Activated T-helper 1 cell treated with anti-CD3 and anti-CD28 coated beads, Interleukin-12 subunit alpha, Interleukin-12 subunit beta, Interleukin-2, Interleukin-4 antibody, amounts not matched to agents 30 ng/mL and 10 ng/mL and 1 ng/mL, durations not matched to agents 14 hours and 24 hours and 36 hours (primary cell): ENCODE measurements around the gene TMEM263. TPM values are rescaled to one million over a fixed set of nuclear protein-coding genes. Genes with fewer than 3 reads are reported as not detected.
"Not testable (repeated sequence)": the region's sequence is repeated elsewhere in the genome, so short reads cannot be mapped to it uniquely, and the experiment has no call there.

ENCODE experiments used
- DNase-seq: peaks from one replicate; pipeline ENCODE4 v3.0.0; 2021; ENCODE audit warnings: low spot score
- H3K27ac Mint-ChIP-seq: one replicate; pipeline ENCODE4 v1.8.0; 2021; ENCODE audit warnings: mild to moderate bottlenecking, mixed read lengths
- H3K27me3 Mint-ChIP-seq: one replicate; pipeline ENCODE4 v1.8.0; 2022; ENCODE audit warnings: mild to moderate bottlenecking, moderate library complexity, mixed read lengths; ENCODE audit not compliant: insufficient read depth
- H3K36me3 Mint-ChIP-seq: one replicate; pipeline ENCODE4 v1.8.0; 2021; ENCODE audit warnings: low read depth, mixed read lengths
- H3K4me1 Mint-ChIP-seq: one replicate; pipeline ENCODE4 v1.8.0; 2021; ENCODE audit warnings: low read depth, mixed read lengths
- H3K4me3 Mint-ChIP-seq: one replicate; pipeline ENCODE4 v1.8.0; 2021; ENCODE audit warnings: mild to moderate bottlenecking, moderate library complexity, mixed read lengths
- H3K9me3 Mint-ChIP-seq: one replicate; pipeline ENCODE4 v1.8.0; 2021; ENCODE audit warnings: mixed read lengths
- intact Hi-C: fragments of 100-400 bp; cut with micrococcal nuclease; formaldehyde crosslinking; loops from one replicate; pipeline ENCODE4 v1.15.1; 2024
- total RNA-seq: library from RNA; stranded (reverse); gene quantifications from 2 replicates; pipeline ENCODE4 v1.2.3, GENCODE V29; 2022

TMEM263 gene
- total RNA-seq, 1 donor from 2014 or later: 25.9 TPM

- peaks cover 15% of the 10 kb centered on the region for H3K36me3 Mint-ChIP-seq
- H3K27me3 Mint-ChIP-seq: no peaks in the 10 kb centered on the region
- no peaks in the 10 kb centered on the region for H3K9me3 Mint-ChIP-seq
- H3K4me1 Mint-ChIP-seq: no peaks in the 10 kb centered on the region
- H3K27ac Mint-ChIP-seq: no peak overlapping the region
- DNase-seq: no peak
- no peak overlapping the region for H3K4me3 Mint-ChIP-seq
- intact Hi-C loops: no loop called here
Observed at GRCh38 chr12:106999446-106999845, 43.7 kb downstream of the TMEM263 start.

- H3K4me1 Mint-ChIP-seq, H3K9me3 Mint-ChIP-seq, DNase-seq, H3K4me3 Mint-ChIP-seq, intact Hi-C loops, H3K27ac Mint-ChIP-seq, H3K36me3 Mint-ChIP-seq, H3K27me3 Mint-ChIP-seq: not testable (repeated sequence)
Observed at GRCh38 chr12:107002665-107003064, 47.0 kb downstream of the TMEM263 start.

GRCh38 chr12:107007411-107007810 lies 51.7 kb downstream of the TMEM263 start:
- intact Hi-C loops: no loop called here
- Mint-ChIP-seq H3K9me3 (no peaks in the 10 kb centered on the region), H3K4me1 (no peaks in the 10 kb centered on the region), H3K36me3 (peaks cover 2% of the 10 kb centered on the region), H3K27ac (no peak overlapping the region), H3K27me3 (no peaks in the 10 kb centered on the region), H3K4me3 (no peak overlapping the region)
- no peak for DNase-seq

GRCh38 chr12:107011519-107011918 lies 55.8 kb downstream of the TMEM263 start:
- DNase-seq: no peak
- intact Hi-C loops: no loop called here
- Mint-ChIP-seq H3K4me1 (no peaks in the 10 kb centered on the region), H3K27me3 (no peaks in the 10 kb centered on the region), H3K36me3 (peaks cover 2% of the 10 kb centered on the region), H3K27ac (no peak overlapping the region), H3K9me3 (no peaks in the 10 kb centered on the region), H3K4me3 (no peak overlapping the region)

- intact Hi-C loops: no loop called here
- DNase-seq: no peak
- H3K9me3 Mint-ChIP-seq: no peaks in the 10 kb centered on the region
- H3K4me1 Mint-ChIP-seq: no peaks in the 10 kb centered on the region
- H3K4me3 Mint-ChIP-seq: no peak overlapping the region
- H3K27ac Mint-ChIP-seq: no peak overlapping the region
- H3K36me3 Mint-ChIP-seq: peaks cover 6% of the 10 kb centered on the region
- H3K27me3 Mint-ChIP-seq: no peaks in the 10 kb centered on the region
Observed at GRCh38 chr12:107012736-107013425, 57.2 kb downstream of the TMEM263 start.

GRCh38 chr12:107014055-107014454 lies 58.3 kb downstream of the TMEM263 start:
- DNase-seq: no peak
- Mint-ChIP-seq H3K27me3 (no peaks in the 10 kb centered on the region), H3K36me3 (peaks cover 4% of the 10 kb centered on the region), H3K9me3 (no peaks in the 10 kb centered on the region), H3K4me3 (no peak overlapping the region), H3K27ac (no peak overlapping the region), H3K4me1 (no peaks in the 10 kb centered on the region)
- intact Hi-C loops: no loop called here

GRCh38 chr12:107017042-107017441 lies 61.3 kb downstream of the TMEM263 start:
- Mint-ChIP-seq H3K9me3 (no peaks in the 10 kb centered on the region), H3K27ac (no peak overlapping the region), H3K36me3 (peaks cover 10% of the 10 kb centered on the region), H3K4me3 (no peak overlapping the region), H3K27me3 (no peaks in the 10 kb centered on the region), H3K4me1 (no peaks in the 10 kb centered on the region)
- intact Hi-C loops: no loop called here
- no peak for DNase-seq

GRCh38 chr12:107019546-107019945 lies 63.8 kb downstream of the TMEM263 start:
- intact Hi-C loops: no loop called here
- no peak overlapping the region for H3K27ac Mint-ChIP-seq
- H3K4me1 Mint-ChIP-seq: no peaks in the 10 kb centered on the region
- H3K36me3 Mint-ChIP-seq: peaks cover 10% of the 10 kb centered on the region
- no peak overlapping the region for H3K4me3 Mint-ChIP-seq
- H3K27me3 Mint-ChIP-seq: no peaks in the 10 kb centered on the region
- no peaks in the 10 kb centered on the region for H3K9me3 Mint-ChIP-seq
- no peak for DNase-seq

Other genes starting within 250 kb of the TMEM263 start
- 11.4 and 12.3 TPM in 2 replicates for gene RIC8B, start 181.2 kb upstream of the TMEM263 start, total RNA-seq
- gene MTERF2, start 31.2 kb downstream of the TMEM263 start, total RNA-seq: 3.9 and 5.2 TPM in 2 replicates
- gene CRY1, start 137.6 kb downstream of the TMEM263 start, total RNA-seq: 23.4 and 23.5 TPM in 2 replicates